RWPE1 (cell line): ENCODE measurements around the gene TLCD3B.

Experiments used
- CTCF ChIA-PET: fragments of 350-600 bp; sonication (Branson Sonifier 250); formaldehyde crosslinking; extraction: SDS; loops from one replicate; lab custom pipeline; 2021; lab: Yijun Ruan, JAX
- POLR2A ChIA-PET: fragments of 400-600 bp; formaldehyde crosslinking; extraction: SDS; loops from one replicate; lab custom pipeline; 2020; ENCODE audit warnings: antibody characterized with exemption; ENCODE audit not compliant: low non-redundant PET; lab: Yijun Ruan, JAX
- DNase-seq: peaks from one replicate; pipeline ENCODE4 v3.0.0; 2012; ENCODE audit warnings: low spot score
- H3K27ac ChIP-seq: fragments of 450-650 bp; 2 replicates; pipeline ENCODE4 v1.5.1; 2017
- TF ChIP-seq, protein P1 (sequence below): fragments of 450-650 bp; conservative IDR thresholded peaks from 2 replicates; pipeline ENCODE4 v1.5.1; 2017; ENCODE audit warnings: low read depth, mild to moderate bottlenecking

The TLCD3B gene

DNA sequence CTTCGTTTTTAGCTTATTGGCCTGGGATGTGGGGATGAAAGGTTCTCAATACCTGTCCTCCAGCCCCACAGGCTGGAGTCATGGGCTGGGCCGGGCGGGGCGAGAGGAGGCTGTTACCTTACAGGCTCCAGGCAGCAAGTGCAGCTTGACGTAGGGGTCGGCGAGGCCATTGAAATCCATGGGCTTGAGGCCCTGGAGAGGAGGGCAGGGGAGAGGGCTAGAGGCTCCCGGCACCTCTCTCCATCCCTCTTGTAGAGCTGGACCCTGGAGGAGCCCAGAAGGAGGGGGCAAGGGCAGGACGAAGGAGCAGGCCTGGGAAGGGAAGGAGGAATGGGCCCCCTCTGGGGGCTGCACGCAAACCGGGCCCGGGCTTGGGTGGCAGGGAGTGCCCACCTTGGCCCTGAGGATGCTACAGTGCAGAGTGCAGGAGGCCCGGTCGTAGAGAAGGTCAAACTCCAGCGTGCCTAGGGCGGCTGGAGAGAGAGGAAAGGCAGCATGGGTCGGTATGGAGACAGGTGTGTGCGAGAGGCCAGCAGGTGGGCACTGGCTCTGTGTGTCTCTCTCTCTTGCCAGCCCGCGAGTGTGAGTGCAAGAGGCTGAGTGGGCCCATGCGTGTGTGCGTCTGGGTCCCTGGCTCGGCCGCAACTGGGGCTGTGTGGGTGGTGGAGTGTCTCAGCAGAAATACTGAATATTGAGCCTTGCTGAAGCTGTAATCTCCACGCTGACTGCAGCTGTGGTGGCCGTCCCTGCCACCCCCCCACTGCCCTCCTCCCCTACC is 21.8 kb downstream of the TLCD3B start:
- TF ChIP-seq, protein P1, sequence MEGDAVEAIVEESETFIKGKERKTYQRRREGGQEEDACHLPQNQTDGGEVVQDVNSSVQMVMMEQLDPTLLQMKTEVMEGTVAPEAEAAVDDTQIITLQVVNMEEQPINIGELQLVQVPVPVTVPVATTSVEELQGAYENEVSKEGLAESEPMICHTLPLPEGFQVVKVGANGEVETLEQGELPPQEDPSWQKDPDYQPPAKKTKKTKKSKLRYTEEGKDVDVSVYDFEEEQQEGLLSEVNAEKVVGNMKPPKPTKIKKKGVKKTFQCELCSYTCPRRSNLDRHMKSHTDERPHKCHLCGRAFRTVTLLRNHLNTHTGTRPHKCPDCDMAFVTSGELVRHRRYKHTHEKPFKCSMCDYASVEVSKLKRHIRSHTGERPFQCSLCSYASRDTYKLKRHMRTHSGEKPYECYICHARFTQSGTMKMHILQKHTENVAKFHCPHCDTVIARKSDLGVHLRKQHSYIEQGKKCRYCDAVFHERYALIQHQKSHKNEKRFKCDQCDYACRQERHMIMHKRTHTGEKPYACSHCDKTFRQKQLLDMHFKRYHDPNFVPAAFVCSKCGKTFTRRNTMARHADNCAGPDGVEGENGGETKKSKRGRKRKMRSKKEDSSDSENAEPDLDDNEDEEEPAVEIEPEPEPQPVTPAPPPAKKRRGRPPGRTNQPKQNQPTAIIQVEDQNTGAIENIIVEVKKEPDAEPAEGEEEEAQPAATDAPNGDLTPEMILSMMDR = no peak
- H3K27ac ChIP-seq = no peak overlapping the region
- CTCF ChIA-PET = interaction anchor here (0.6 to 1.1 kb wide), 3 partner anchors 12 to 160 kb away, joined by 3 read pairs; no protein-coding TSS in a partner anchor
- POLR2A ChIA-PET = no interaction called here
- DNase-seq = no peak

DNA sequence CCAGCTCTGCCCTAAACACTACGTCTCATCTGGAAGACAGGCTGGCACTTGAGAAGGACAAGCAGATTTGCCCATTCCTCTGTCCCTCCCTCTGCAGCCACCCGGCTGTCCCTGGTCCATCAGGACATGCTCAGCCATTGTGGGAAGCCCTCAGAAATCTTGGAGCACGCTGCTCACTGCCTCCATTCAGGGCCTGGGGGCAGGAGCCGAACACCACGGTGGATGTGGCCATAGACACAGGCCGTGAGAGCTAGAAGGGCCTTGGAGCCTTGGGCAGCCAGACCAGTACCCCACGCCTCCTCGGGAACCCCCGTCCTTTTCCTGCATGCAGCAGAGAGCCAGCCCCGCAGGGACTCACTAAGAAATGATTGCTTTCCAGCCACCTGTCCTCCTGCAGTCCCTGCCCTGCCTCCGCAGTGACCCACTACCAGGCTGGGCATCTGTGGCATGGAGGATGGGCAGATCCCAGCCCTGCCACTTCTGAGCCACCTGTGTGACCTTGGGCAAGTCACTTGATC is 23.6 kb downstream of the TLCD3B start:
- TF ChIP-seq, protein P1 = no peak
- DNase-seq = no peak
- ChIA-PET CTCF (interaction anchor here (0.5 kb wide), 1 partner anchor 14 kb away, joined by 3 read pairs; no protein-coding TSS in a partner anchor), POLR2A (no interaction called here)
- H3K27ac ChIP-seq = no peak overlapping the region

DNA sequence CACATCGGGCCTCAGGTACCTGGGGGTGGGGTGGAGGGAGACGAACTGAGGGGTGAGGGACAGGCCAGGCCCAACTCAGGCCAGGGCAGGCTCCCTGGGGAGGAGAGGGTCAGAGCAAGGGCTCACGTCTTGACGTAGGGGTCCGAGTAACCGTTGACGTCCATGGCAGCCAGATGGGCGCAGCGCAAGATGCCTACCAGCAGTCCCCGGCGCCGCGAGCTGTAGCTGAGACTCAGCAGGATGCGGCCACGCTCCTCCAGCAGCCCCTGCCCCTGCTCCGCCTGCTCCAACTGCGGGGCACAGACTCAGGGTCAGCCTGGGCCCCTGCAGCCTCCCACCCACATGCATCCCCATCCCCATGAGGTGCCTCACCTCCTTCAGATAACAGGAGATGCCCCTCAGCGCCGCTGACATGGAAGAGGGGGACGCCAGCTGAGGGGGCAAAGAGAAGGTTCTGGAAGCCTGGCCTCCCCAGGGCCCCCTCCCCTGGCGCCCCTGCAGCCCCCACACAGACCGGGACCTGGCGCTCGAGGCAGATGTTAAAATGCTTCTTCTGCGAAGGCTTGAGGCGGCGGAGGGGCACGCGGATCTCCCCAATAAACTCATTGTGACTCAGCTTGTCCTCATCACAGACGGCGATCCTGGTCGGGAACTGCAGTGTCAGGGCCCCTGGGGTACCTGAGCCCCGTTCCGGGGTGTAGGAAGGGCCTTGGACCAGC is 24.3 kb downstream of the TLCD3B start:
- CTCF ChIA-PET = interaction anchor here (0.6 to 1.7 kb wide), 3 partner anchors 11 to 149 kb away, joined by 3 to 17 read pairs (median 5); no protein-coding TSS in a partner anchor

DNA sequence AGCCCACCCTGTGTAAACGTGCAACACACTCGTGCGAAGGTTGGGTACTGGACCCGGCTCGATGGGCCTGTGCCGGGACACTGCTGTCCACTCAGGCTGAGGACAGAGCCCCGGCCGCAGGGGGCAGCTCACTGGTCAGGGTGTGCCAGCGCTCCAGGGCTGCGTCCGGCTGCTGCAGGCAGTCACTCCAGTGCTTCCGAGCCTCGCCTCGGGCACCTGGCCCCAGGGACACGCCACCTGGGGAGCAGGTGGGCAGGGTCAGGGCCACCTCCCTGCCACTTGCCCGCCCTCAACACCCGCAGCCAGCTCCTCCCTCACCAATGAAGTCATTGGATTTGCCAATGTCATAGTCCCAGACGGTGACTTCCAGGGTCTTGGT is 25.0 kb downstream of the TLCD3B start:
- CTCF ChIA-PET = interaction anchor here (0.6 to 1.7 kb wide), 14 partner anchors 9 to 354 kb away, joined by 3 to 17 read pairs (median 3); partner anchors contain the start of genes C16orf92 and INO80E
- no peak for DNase-seq
- no peak overlapping the region for H3K27ac ChIP-seq
- POLR2A ChIA-PET = no interaction called here
- TF ChIP-seq, protein P1 = no peak

More for the DNA sequence above, 24.3 kb downstream of the TLCD3B start:
- TF ChIP-seq, protein P1 = no peak
- no peak for DNase-seq
- no peak overlapping the region for H3K27ac ChIP-seq
- POLR2A ChIA-PET = no interaction called here

DNA sequence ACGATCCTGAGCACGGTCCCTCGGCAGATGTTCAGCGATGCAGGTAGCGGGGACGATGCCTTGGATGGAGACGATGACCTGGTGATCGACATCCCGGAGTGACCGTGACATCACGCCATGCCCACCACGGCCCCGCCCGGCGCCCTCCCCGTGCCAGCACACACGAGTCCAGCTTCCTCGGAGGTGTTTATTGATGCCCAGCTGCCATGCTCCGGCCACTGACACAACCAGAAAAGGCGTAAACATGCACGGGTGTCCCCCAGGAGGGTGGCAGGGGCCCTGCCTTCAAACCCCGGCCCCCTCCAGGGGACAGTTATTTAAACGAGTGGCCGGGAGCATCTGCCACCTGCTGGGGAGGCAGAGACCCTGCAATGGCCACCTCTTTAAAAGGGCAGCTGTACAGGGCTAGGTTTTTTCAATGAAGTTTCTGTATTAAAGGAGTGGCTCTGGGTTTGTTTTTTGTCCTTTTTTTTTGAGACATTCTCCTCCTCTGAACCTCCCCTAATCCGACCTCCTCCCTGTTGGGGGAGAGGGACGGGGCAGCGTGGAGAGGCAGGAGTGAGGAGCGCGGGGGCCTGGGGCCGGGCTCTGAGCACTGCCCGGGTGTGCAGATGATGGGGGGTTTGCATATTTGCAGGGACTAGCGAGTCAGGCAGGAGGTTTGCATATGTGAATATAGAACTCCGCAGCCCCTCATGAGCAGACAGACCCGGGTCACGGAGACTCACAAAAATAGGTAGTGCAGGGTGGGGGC is 25.6 kb downstream of the TLCD3B start:
- CTCF ChIA-PET = interaction anchor here (0.6 to 1.7 kb wide), 13 partner anchors 9 to 355 kb away, joined by 3 to 17 read pairs (median 3); partner anchors contain the start of genes C16orf92 and INO80E
- peak; percentile 47 for DNase-seq

More for the DNA sequence above, 25.6 kb downstream of the TLCD3B start:
- TF ChIP-seq, protein P1 = peak; percentile 79
- H3K27ac ChIP-seq = peak overlapping the region; percentile 59
- POLR2A ChIA-PET = no interaction called here
